ENCODE measurements around the gene LAMA2. TPM values are rescaled to one million over a fixed set of nuclear protein-coding genes. Genes with fewer than 3 reads are reported as not detected.
A peak's percentile ranks its signal among the peaks of the same experiment; 100 is the strongest.

LAMA2 gene
- total and polyA plus RNA-seq, 2 of the 13 experiments (the other 11 are each of a cell fraction or from before 2014, with no cell fraction given) = 0.11 to 0.28 TPM

DNA sequence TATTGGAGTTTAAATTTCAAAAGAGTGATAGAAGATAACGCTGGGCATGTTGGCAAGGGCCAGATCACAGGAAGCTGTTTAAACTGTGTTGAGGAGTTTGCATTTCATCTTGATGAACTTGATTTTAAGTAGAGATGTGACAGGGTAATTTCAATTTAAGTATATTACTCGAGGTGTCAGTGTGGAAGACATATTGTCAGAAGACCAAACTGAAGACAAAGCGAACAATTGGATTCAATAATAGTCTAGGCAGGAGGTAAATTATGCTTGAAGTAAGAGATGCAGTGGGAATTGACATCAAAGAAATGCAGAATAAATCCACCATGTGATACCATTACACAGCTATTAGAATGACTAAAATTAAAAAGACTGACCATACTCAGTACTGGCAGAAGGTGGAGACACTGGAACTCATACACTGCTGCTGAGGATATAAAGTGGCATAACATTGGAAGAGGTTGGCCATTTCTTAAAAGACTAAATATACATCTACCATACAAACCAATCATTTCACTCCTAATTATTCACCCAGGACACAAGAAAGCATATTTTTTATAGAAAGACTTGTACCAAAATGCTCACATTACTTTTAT, 586.2 kb downstream of the LAMA2 start:
- ChIA-PET POLR2A (no interaction called here), CTCF (ENCODE audit: low intra/inter-chr PET ratio, low total read pairs) (no interaction called here)
- H3K4me2 ChIP-seq (ENCODE audit: low read depth, low read length) = no peak overlapping the region
- no peak for DNase-seq (ENCODE audit: low spot score)
- no peaks in the 10 kb centered on the region for H3K9me3 ChIP-seq (ENCODE audit: low read length)
- in situ Hi-C loops (cut with HindIII; ENCODE audit: extremely low pct_ligation_motif_present, low pct_unique_long_range_greater_than_20kb) = no loop called here
- H3K4me1 ChIP-seq (ENCODE audit: insufficient read depth, low read length) = no peaks in the 10 kb centered on the region
- no peak for FAIRE-seq
- H3K36me3 ChIP-seq (replicated peaks in 1 of 2; ENCODE audit: control insufficient read depth in 1 of 2, insufficient read depth in 2 of 2, low read length in 2 of 2) = no peaks in the 10 kb centered on the region
- no peak for TF ChIP-seq PCBP1 (IDR thresholded peaks at IDR 0.05; ENCODE audit: borderline replicate concordance, low read depth, low read length)
- TF ChIP-seq, protein P1, sequence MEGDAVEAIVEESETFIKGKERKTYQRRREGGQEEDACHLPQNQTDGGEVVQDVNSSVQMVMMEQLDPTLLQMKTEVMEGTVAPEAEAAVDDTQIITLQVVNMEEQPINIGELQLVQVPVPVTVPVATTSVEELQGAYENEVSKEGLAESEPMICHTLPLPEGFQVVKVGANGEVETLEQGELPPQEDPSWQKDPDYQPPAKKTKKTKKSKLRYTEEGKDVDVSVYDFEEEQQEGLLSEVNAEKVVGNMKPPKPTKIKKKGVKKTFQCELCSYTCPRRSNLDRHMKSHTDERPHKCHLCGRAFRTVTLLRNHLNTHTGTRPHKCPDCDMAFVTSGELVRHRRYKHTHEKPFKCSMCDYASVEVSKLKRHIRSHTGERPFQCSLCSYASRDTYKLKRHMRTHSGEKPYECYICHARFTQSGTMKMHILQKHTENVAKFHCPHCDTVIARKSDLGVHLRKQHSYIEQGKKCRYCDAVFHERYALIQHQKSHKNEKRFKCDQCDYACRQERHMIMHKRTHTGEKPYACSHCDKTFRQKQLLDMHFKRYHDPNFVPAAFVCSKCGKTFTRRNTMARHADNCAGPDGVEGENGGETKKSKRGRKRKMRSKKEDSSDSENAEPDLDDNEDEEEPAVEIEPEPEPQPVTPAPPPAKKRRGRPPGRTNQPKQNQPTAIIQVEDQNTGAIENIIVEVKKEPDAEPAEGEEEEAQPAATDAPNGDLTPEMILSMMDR (CRISPR knock-in tag; IDR thresholded peaks at IDR 0.05) = 0 out of 2 replicates have a peak, but pooled peaks have one; percentile 10
- H3K27me3 ChIP-seq (ENCODE audit: control insufficient read depth in 1 of 2, insufficient read depth in 2 of 2, low read length in 2 of 2) = no peaks in the 10 kb centered on the region
- intact Hi-C loops (cut with micrococcal nuclease; ENCODE audit: unreplicated experiment) = no loop called here
- peak; percentile 60 for ATAC-seq
- H3K79me2 ChIP-seq (ENCODE audit: insufficient read depth, low read length) = no peaks in the 10 kb centered on the region
- H4K20me1 ChIP-seq (ENCODE audit: insufficient read depth, low read length) = no peaks in the 10 kb centered on the region
- WGBS (ENCODE audit: low lambda C conversion rate) = 9% methylated on average over 3 of the region's 3 CpGs
- H3K27ac ChIP-seq (ENCODE audit: extremely low read length, insufficient read depth, low read length) = no peak overlapping the region
- H3K9ac ChIP-seq (ENCODE audit: insufficient read depth, low read depth, low read length) = no peak overlapping the region
- H3K4me3 ChIP-seq (replicated peaks in 1 of 3; ENCODE audit: insufficient read depth in 1 of 3, low read depth in 2 of 3, low read length in 3 of 3) = no peak overlapping the region
- no TSS peak for BruUV-seq (replicated peaks)
- no peak overlapping the region for H2AFZ ChIP-seq (ENCODE audit: low read length)

- in situ Hi-C loops (cut with HindIII; ENCODE audit: extremely low pct_ligation_motif_present, low pct_unique_long_range_greater_than_20kb) = no loop called here
- ChIA-PET CTCF (ENCODE audit: low intra/inter-chr PET ratio, low total read pairs) (no interaction called here), POLR2A (no interaction called here)
- no peaks in the 10 kb centered on the region for H3K27me3 ChIP-seq (ENCODE audit: control insufficient read depth in 1 of 2, insufficient read depth in 2 of 2, low read length in 2 of 2)
- H4K20me1 ChIP-seq (ENCODE audit: insufficient read depth, low read length) = no peaks in the 10 kb centered on the region
- no peaks in the 10 kb centered on the region for H3K79me2 ChIP-seq (ENCODE audit: insufficient read depth, low read length)
- no peak overlapping the region for H3K4me2 ChIP-seq (ENCODE audit: low read depth, low read length)
- TF ChIP-seq, protein P2, sequence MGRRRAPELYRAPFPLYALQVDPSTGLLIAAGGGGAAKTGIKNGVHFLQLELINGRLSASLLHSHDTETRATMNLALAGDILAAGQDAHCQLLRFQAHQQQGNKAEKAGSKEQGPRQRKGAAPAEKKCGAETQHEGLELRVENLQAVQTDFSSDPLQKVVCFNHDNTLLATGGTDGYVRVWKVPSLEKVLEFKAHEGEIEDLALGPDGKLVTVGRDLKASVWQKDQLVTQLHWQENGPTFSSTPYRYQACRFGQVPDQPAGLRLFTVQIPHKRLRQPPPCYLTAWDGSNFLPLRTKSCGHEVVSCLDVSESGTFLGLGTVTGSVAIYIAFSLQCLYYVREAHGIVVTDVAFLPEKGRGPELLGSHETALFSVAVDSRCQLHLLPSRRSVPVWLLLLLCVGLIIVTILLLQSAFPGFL (CRISPR knock-in tag; IDR thresholded peaks at IDR 0.05) = no peak
- no peak for TF ChIP-seq SMAD1 (CRISPR knock-in tag; IDR thresholded peaks at IDR 0.05; ENCODE audit: borderline replicate concordance, low read depth)
- TF ChIP-seq ZNF260 (CRISPR knock-in tag; IDR thresholded peaks at IDR 0.05; ENCODE audit: borderline replicate concordance, low read depth) = no peak
- no peak for TF ChIP-seq ELF4 (CRISPR knock-in tag; IDR thresholded peaks at IDR 0.05; ENCODE audit: borderline replicate concordance)
- TF ChIP-seq MEIS1 (CRISPR knock-in tag; IDR thresholded peaks at IDR 0.05; ENCODE audit: borderline replicate concordance) = no peak
- FAIRE-seq (no peak), DNase-seq (ENCODE audit: low spot score) (no peak), ATAC-seq (no peak)
- H3K4me3 ChIP-seq (replicated peaks in 1 of 3; ENCODE audit: insufficient read depth in 1 of 3, low read depth in 2 of 3, low read length in 3 of 3) = no peak overlapping the region
- peaks cover 6% of the 10 kb centered on the region for H3K4me1 ChIP-seq (ENCODE audit: insufficient read depth, low read length)
- BruUV-seq (replicated peaks) = no TSS peak
- intact Hi-C loops (cut with micrococcal nuclease; ENCODE audit: unreplicated experiment) = no loop called here
- no peak overlapping the region for H3K9ac ChIP-seq (ENCODE audit: insufficient read depth, low read depth, low read length)
- H3K9me3 ChIP-seq (ENCODE audit: low read length) = no peaks in the 10 kb centered on the region
- no peaks in the 10 kb centered on the region for H3K36me3 ChIP-seq (replicated peaks in 1 of 2; ENCODE audit: control insufficient read depth in 1 of 2, insufficient read depth in 2 of 2, low read length in 2 of 2)
- no peak overlapping the region for H3K27ac ChIP-seq (ENCODE audit: extremely low read length, insufficient read depth, low read length)
- whole genome bisulfite sequencing (ENCODE audit: low lambda C conversion rate) = 61% methylated on average over 3 of the region's 3 CpGs
- no peak overlapping the region for H2AFZ ChIP-seq (ENCODE audit: low read length)
These were observed 589.3 kb downstream of the LAMA2 start for GRCh38 chr6:129472239-129472638.

All from HepG2 (cell line).